Adrenal gland (tissue), 12 donors: ENCODE results near the gene ESPNL. TPM values are rescaled to one million over a fixed set of nuclear protein-coding genes. Genes with fewer than 3 reads are reported as not detected.

Experiments used
- DNase-seq, 7 donors: peaks; one replicate each; pipeline ENCODE4 v3.0.0-alpha.2; 2019 to 2020
- H3K27ac ChIP-seq, 5 donors: fragments of 200-600 bp; sonication (generic) in 4 of 5; 1 replicate in 3 of 5; 2 replicates in 2 of 5; pipeline versions ENCODE4 v1.5.1 to v1.8.0; 2016 to 2020; ENCODE audit warnings: mild to moderate bottlenecking in 1 of 5
- H3K27me3 ChIP-seq: fragments of 200-600 bp; 2 replicates; pipeline ENCODE4 v1.8.0; 2021
- H3K36me3 ChIP-seq, 2 donors: fragments of 200-600 bp; replicated peaks in 1 of 2; 1 replicate in 1 of 2; 2 replicates in 1 of 2; pipeline versions ENCODE4 v1.5.1 to v1.8.0; 2018 to 2022
- H3K4me1 ChIP-seq, 2 donors: fragments of 200-600 bp; replicated peaks in 1 of 2; 1 replicate in 1 of 2; 2 replicates in 1 of 2; pipeline versions ENCODE4 v1.5.1 to v1.8.0; 2018 to 2021
- H3K4me3 ChIP-seq, 4 donors: fragments of 200-600 bp; sonication (generic) in 3 of 4; one replicate each; pipeline ENCODE4 v1.5.1; 2016 to 2018
- H3K9me3 ChIP-seq, 3 donors: fragments of 200-600 bp; sonication (generic) in 1 of 3; replicated peaks in 1 of 3; 1 replicate in 2 of 3; 2 replicates in 1 of 3; pipeline versions ENCODE4 v1.5.1 to v1.8.0; 2016 to 2021
- CTCF ChIP-seq, 6 experiments: fragments of 450-650 bp in 4 of 6; fragments of 200-600 bp in 2 of 6; sonication (generic) in 1 of 6; IDR thresholded peaks; 1 replicate in 5 of 6; 2 replicates in 1 of 6; pipeline versions ENCODE4 v1.5.1 to v1.8.0; 2016 to 2021; ENCODE audit warnings: antibody characterized with exemption in 6 of 6, mild to moderate bottlenecking in 2 of 6, moderate library complexity in 1 of 6
- POLR2A ChIP-seq, 2 donors: fragments of 450-650 bp; IDR thresholded peaks; one replicate each; pipeline ENCODE4 v1.6.1; 2017; ENCODE audit warnings: antibody characterized with exemption in 2 of 2, mild to moderate bottlenecking in 2 of 2, moderate library complexity in 1 of 2
- WGBS, 4 donors: extraction: QIAGEN DNeasy Blood & Tissue Kit in 2 of 4; methylation state at CpG; one replicate each; pipeline versions ENCODE4 v1.1.5 to v1.1.7; 2013 to 2017; 5-methylcytosine and 5-hydroxymethylcytosine counted together
- intact Hi-C, 2 donors: fragments of 100-400 bp; cut with DNase I; formaldehyde crosslinking; loops; one replicate each; pipeline versions ENCODE4 v1.14.1 to v1.15.0; 2022 to 2023
- polyA plus RNA-seq, 3 donors: library from polyadenylated mRNA; stranded (reverse); fragments of 200-250 nt in 2 of 3; fragments of 350-450 nt in 1 of 3; fragmentation: Illumina TruSeq in 1 of 3; extraction: RNeasy Lipid Tissue Mini Kit (QIAGEN cat#74804) in 1 of 3; gene quantifications; one replicate each; pipeline ENCODE4 v1.2.3, GENCODE V29; 2013 to 2014
- total RNA-seq, 9 donors: library from RNA; depleted of rRNA in 4 of 9; stranded (reverse); fragments of >200 nt in 4 of 9; fragments of 120-200 nt in 1 of 9; fragmentation: NEBNext Ultra II Directional in 1 of 9; extraction: Animal tissue kit (Norgen Biotek cat#: 25700) in 1 of 9; gene quantifications; one replicate each; pipeline versions ENCODE4 v1.1.0 to v1.2.4, GENCODE V29; 2013 to 2023
- donor health status: healthy with polysubstance abuse.
- donor health status: Bipolar disorder and iron deficiency.
- donor health status: DM: yes; HTN: yes; CAD: no.
- donor health status: DM: no; HTN: no; CAD: no.
- donor health status: DM: no; HTN: no; CAD: no.
- donor health status: DM: yes; HTN: yes; CAD: no.

The ESPNL gene
- total and polyA plus RNA-seq, 12 donors, result 0.03 to 5.9 (median 1.2) TPM; not detected in 5

- Histone ChIP-seq H3K4me1 (no peaks in the 10 kb centered on the region), H3K27me3 (no peaks in the 10 kb centered on the region), H3K36me3 (no peaks in the 10 kb centered on the region), H3K9me3 (no peaks in the 10 kb centered on the region), H3K4me3 (no peak overlapping the region), H3K27ac (no peak overlapping the region)
- TF ChIP-seq CTCF (IDR thresholded peaks at IDR 0.05), result no peak
- no peak for TF ChIP-seq POLR2A (IDR thresholded peaks at IDR 0.05)
- intact Hi-C loops, result no loop called here
- 68 to 94% (median 89%) methylated on average over 5 to 13 of the region's 13 CpGs for WGBS, 4 donors
- no peak for DNase-seq
These were observed 37.7 kb downstream of the ESPNL start for GRCh38 chr2:238137885-238138284.

GRCh38 chr2:238138331-238139195 lies 38.4 kb downstream of the ESPNL start, which contains the start of gene KLHL30:
Gene KLHL30, plus strand, starts transcription at chr2:238138668. Its CDS starts 2,087 bp downstream, at chr2:238140755.
- no peaks in the 10 kb centered on the region for H3K27me3 ChIP-seq
- TF ChIP-seq CTCF (IDR thresholded peaks at IDR 0.05), result no peak
- no peak for TF ChIP-seq POLR2A (IDR thresholded peaks at IDR 0.05)
- H3K4me1 ChIP-seq, result no peaks in the 10 kb centered on the region
- no peaks in the 10 kb centered on the region for H3K36me3 ChIP-seq
- 53 to 70% (median 61%) methylated on average over 3 to 22 of the region's 22 CpGs for WGBS, 4 donors
- DNase-seq, result no peak
- intact Hi-C loops, result no loop called here
- no peak within 1 kb of the TSS for H3K4me3 ChIP-seq
- no peaks in the 10 kb centered on the region for H3K9me3 ChIP-seq
- H3K27ac ChIP-seq, result no peak within 1 kb of the TSS

GRCh38 chr2:238139196-238140039 lies 39.3 kb downstream of the ESPNL start:
- intact Hi-C loops, result no loop called here
- no peak overlapping the region for H3K27ac ChIP-seq
- 62 to 68% (median 66%) methylated on average over 35 to 56 of the region's 56 CpGs for WGBS, 4 donors
- H3K36me3 ChIP-seq, result no peaks in the 10 kb centered on the region
- H3K4me3 ChIP-seq, result no peak overlapping the region
- no peak for DNase-seq
- no peaks in the 10 kb centered on the region for H3K9me3 ChIP-seq
- peak in 3 of 6 experiments; percentile 10 to 45 (median 23) for TF ChIP-seq CTCF (IDR thresholded peaks at IDR 0.05)
- no peak for TF ChIP-seq POLR2A (IDR thresholded peaks at IDR 0.05)
- H3K4me1 ChIP-seq, result no peaks in the 10 kb centered on the region
- no peaks in the 10 kb centered on the region for H3K27me3 ChIP-seq

GRCh38 chr2:238140040-238140439 lies 39.9 kb downstream of the ESPNL start:
- H3K36me3 ChIP-seq, result no peaks in the 10 kb centered on the region
- H3K9me3 ChIP-seq, result no peaks in the 10 kb centered on the region
- H3K27ac ChIP-seq, result no peak overlapping the region
- intact Hi-C loops, result no loop called here
- H3K4me1 ChIP-seq, result no peaks in the 10 kb centered on the region
- TF ChIP-seq POLR2A (IDR thresholded peaks at IDR 0.05) (no peak), CTCF (IDR thresholded peaks at IDR 0.05) (no peak)
- no peak overlapping the region for H3K4me3 ChIP-seq
- H3K27me3 ChIP-seq, result no peaks in the 10 kb centered on the region
- WGBS, 4 donors, result 82 to 92% (median 85%) methylated on average over 2 to 7 of the region's 7 CpGs; no CpG with 5 or more reads in 1 of the 4 donors
- no peak for DNase-seq
